ENCODE measurements around the gene SPART. TPM values are rescaled to one million over a fixed set of nuclear protein-coding genes. Genes with fewer than 3 reads are reported as not detected.

SPART gene
- total RNA-seq, 6 donors from 2014 or later = 30.4 to 86.7 (median 47.9) TPM

GRCh38 chr13:36275190-36276002, 70.8 kb downstream of the SPART start:
- TF ChIP-seq, protein P1, sequence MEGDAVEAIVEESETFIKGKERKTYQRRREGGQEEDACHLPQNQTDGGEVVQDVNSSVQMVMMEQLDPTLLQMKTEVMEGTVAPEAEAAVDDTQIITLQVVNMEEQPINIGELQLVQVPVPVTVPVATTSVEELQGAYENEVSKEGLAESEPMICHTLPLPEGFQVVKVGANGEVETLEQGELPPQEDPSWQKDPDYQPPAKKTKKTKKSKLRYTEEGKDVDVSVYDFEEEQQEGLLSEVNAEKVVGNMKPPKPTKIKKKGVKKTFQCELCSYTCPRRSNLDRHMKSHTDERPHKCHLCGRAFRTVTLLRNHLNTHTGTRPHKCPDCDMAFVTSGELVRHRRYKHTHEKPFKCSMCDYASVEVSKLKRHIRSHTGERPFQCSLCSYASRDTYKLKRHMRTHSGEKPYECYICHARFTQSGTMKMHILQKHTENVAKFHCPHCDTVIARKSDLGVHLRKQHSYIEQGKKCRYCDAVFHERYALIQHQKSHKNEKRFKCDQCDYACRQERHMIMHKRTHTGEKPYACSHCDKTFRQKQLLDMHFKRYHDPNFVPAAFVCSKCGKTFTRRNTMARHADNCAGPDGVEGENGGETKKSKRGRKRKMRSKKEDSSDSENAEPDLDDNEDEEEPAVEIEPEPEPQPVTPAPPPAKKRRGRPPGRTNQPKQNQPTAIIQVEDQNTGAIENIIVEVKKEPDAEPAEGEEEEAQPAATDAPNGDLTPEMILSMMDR (IDR thresholded peaks at IDR 0.05) = peak in 5 of 6 experiments; percentile 27 to 54 (median 45)
- no peak for TF ChIP-seq EP300 (IDR thresholded peaks at IDR 0.05)
- TF ChIP-seq POLR2AphosphoS5 (IDR thresholded peaks at IDR 0.05) = no peak
- TF ChIP-seq POLR2A (IDR thresholded peaks at IDR 0.05) = no peak
- WGBS, 2 donors = 65 to 72% methylated on average over 3 of the region's 3 CpGs
- ATAC-seq (ENCODE audit: low FRiP score in 2 of 2) = peak in 1 of 2 donors; percentile 71

GRCh38 chr13:36273431-36273830, 72.8 kb downstream of the SPART start:
- H3K27me3 ChIP-seq = no peaks in the 10 kb centered on the region
- H3K36me3 ChIP-seq = no peaks in the 10 kb centered on the region
- 90 to 94% methylated on average over 2 of the region's 2 CpGs for WGBS, 2 donors
- TF ChIP-seq EP300 (IDR thresholded peaks at IDR 0.05) = no peak
- no peak for TF ChIP-seq POLR2A (IDR thresholded peaks at IDR 0.05)
- TF ChIP-seq, protein P1 (IDR thresholded peaks at IDR 0.05) = no peak
- TF ChIP-seq POLR2AphosphoS5 (IDR thresholded peaks at IDR 0.05) = no peak
- H3K9me3 ChIP-seq = no peaks in the 10 kb centered on the region
- ATAC-seq (ENCODE audit: low FRiP score in 2 of 2) = no peak
- no peaks in the 10 kb centered on the region for H3K4me1 ChIP-seq
- DNase-seq = no peak
- H3K27ac ChIP-seq = no peak overlapping the region
- H3K4me3 ChIP-seq = no peak overlapping the region

More at GRCh38 chr13:36275190-36276002, 70.8 kb downstream of the SPART start:
- H3K4me3 ChIP-seq = no peak overlapping the region
- no peaks in the 10 kb centered on the region for H3K9me3 ChIP-seq
- H3K27me3 ChIP-seq = no peaks in the 10 kb centered on the region
- no peaks in the 10 kb centered on the region for H3K36me3 ChIP-seq
- DNase-seq = no peak
- no peak overlapping the region for H3K27ac ChIP-seq
- no peaks in the 10 kb centered on the region for H3K4me1 ChIP-seq

- Histone ChIP-seq H3K36me3 (no peaks in the 10 kb centered on the region), H3K9me3 (no peaks in the 10 kb centered on the region), H3K4me3 (no peak overlapping the region), H3K27me3 (no peaks in the 10 kb centered on the region), H3K4me1 (peaks cover 0 to 9% (median 0%) of the 10 kb centered on the region in 4 donors), H3K27ac (no peak overlapping the region)
- ATAC-seq (ENCODE audit: low FRiP score in 2 of 2) = peak in 1 of 2 donors; percentile 79
- no peak for TF ChIP-seq EP300 (IDR thresholded peaks at IDR 0.05)
- TF ChIP-seq, protein P1 (IDR thresholded peaks at IDR 0.05) = no peak
- TF ChIP-seq POLR2A (IDR thresholded peaks at IDR 0.05) = no peak
- no peak for TF ChIP-seq POLR2AphosphoS5 (IDR thresholded peaks at IDR 0.05)
- no peak for DNase-seq
Measured at GRCh38 chr13:36261976-36262375, 84.2 kb downstream of the SPART start.

DNA sequence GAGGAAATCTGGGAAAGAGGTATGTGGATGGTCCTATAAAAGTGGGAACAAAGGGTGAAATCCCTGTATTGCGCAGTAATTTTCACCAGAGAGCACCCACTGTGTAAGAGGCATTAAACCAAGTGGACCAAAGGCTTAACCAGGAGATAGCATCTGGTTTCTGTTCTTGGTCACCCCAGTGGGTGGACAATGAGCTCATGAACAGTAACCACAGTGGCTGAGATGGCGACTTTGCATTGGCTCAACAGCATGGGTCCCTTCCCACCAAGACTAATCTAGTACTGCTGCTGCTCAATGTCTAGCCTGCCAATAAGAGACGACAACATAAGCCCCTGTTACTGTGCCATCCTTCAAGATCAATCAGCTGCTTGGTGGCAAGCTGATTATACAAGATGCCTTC, 85.2 kb downstream of the SPART start:
- WGBS, 2 donors = 77 to 82% methylated on average over 3 of the region's 3 CpGs
- Histone ChIP-seq H3K27ac (no peak overlapping the region), H3K27me3 (no peaks in the 10 kb centered on the region), H3K4me3 (no peak overlapping the region), H3K9me3 (no peaks in the 10 kb centered on the region), H3K36me3 (no peaks in the 10 kb centered on the region), H3K4me1 (peaks cover 0 to 9% (median 0%) of the 10 kb centered on the region in 4 donors)
- ATAC-seq (ENCODE audit: low FRiP score in 2 of 2) (no peak), DNase-seq (no peak)
- no peak for TF ChIP-seq POLR2AphosphoS5 (IDR thresholded peaks at IDR 0.05)
- TF ChIP-seq, protein P1 (IDR thresholded peaks at IDR 0.05) = no peak
- no peak for TF ChIP-seq EP300 (IDR thresholded peaks at IDR 0.05)
- TF ChIP-seq POLR2A (IDR thresholded peaks at IDR 0.05) = no peak
